CD14-positive monocyte (primary cell): ENCODE data around the gene TMEM40. TPM values are rescaled to one million over a fixed set of nuclear protein-coding genes. Genes with fewer than 3 reads are reported as not detected.
A peak's percentile ranks its signal among the peaks of the same experiment; 100 is the strongest.

ENCODE experiments used
- DNase-seq, 3 donors: peaks; one replicate each; pipeline ENCODE4 v3.0.0-alpha.2; 2011 to 2022
- H2AFZ ChIP-seq: 2 replicates; pipeline ENCODE4 v1.6.0; 2012; ENCODE audit warnings: mild to moderate bottlenecking, low read depth, low read length, inconsistent platforms; ENCODE audit not compliant: insufficient read depth, poor library complexity, severe bottlenecking
- H3K27ac ChIP-seq, 2 donors: 1 replicate in 1 of 2; 2 replicates in 1 of 2; pipeline ENCODE4 v1.5.1; 2012 to 2013; ENCODE audit warnings: low read length in 2 of 2, control low read depth in 1 of 2, inconsistent platforms in 1 of 2, low read depth in 1 of 2, mild to moderate bottlenecking in 1 of 2
- H3K27me3 ChIP-seq, 2 donors: one replicate each; pipeline versions ENCODE4 v1.6.0 to v1.6.1; 2011 to 2013; ENCODE audit warnings: low read length in 2 of 2; ENCODE audit not compliant: control insufficient read depth in 2 of 2, insufficient read depth in 2 of 2
- H3K36me3 ChIP-seq, 2 donors: replicated peaks in 1 of 2; 1 replicate in 1 of 2; 2 replicates in 1 of 2; pipeline versions ENCODE4 v1.5.1 to v1.6.1; 2012 to 2013; ENCODE audit warnings: low read length in 2 of 2, control low read depth in 1 of 2, inconsistent platforms in 1 of 2, mild to moderate bottlenecking in 1 of 2; ENCODE audit not compliant: insufficient read depth in 2 of 2, control insufficient read depth in 1 of 2
- H3K4me1 ChIP-seq, 2 donors: 1 replicate in 1 of 2; 2 replicates in 1 of 2; pipeline versions ENCODE4 v1.5.1 to v1.6.1; 2012 to 2013; ENCODE audit warnings: low read length in 2 of 2, control low read depth in 1 of 2, inconsistent platforms in 1 of 2, mild to moderate bottlenecking in 1 of 2, moderate library complexity in 1 of 2; ENCODE audit not compliant: insufficient read depth in 2 of 2, control insufficient read depth in 1 of 2
- H3K4me2 ChIP-seq: replicated peaks from 2 replicates; pipeline ENCODE3; 2012; ENCODE audit warnings: low read length, moderate library complexity, mild to moderate bottlenecking; ENCODE audit not compliant: poor library complexity, severe bottlenecking; ENCODE audit errors: extremely low read depth
- H3K4me3 ChIP-seq, 3 experiments: fragments of 200-600 bp in 1 of 3; sonication (generic) in 1 of 3; replicated peaks in 1 of 3; 1 replicate in 2 of 3; 2 replicates in 1 of 3; pipeline ENCODE4 v1.5.1; 2011 to 2013; ENCODE audit warnings: low read length in 3 of 3, mild to moderate bottlenecking in 3 of 3, control low read depth in 2 of 3, low read depth in 2 of 3, inconsistent platforms in 1 of 3, moderate library complexity in 1 of 3
- H3K79me2 ChIP-seq: 2 replicates; pipeline ENCODE4 v1.6.0; 2012; ENCODE audit warnings: mild to moderate bottlenecking, control low read depth, inconsistent platforms, low read length, moderate library complexity; ENCODE audit not compliant: insufficient read depth
- H3K9ac ChIP-seq: 2 replicates; pipeline ENCODE4 v1.6.0; 2017; ENCODE audit warnings: low read length, mild to moderate bottlenecking; ENCODE audit not compliant: insufficient read depth, poor library complexity, severe bottlenecking
- H3K9me3 ChIP-seq, 2 donors: replicated peaks in 1 of 2; 1 replicate in 1 of 2; 2 replicates in 1 of 2; pipeline versions ENCODE4 v1.5.1 to v1.6.1; 2012 to 2013; ENCODE audit warnings: low read length in 2 of 2, control low read depth in 1 of 2; ENCODE audit not compliant: control insufficient read depth in 1 of 2, insufficient read depth in 1 of 2
- H4K20me1 ChIP-seq: 2 replicates; pipeline ENCODE4 v1.6.0; 2012; ENCODE audit warnings: mild to moderate bottlenecking, low read length, control low read depth, moderate library complexity; ENCODE audit not compliant: insufficient read depth
- H3K27ac Mint-ChIP-seq, 7 donors: one replicate each; pipeline ENCODE4 v1.8.0; 2020; ENCODE audit warnings: mild to moderate bottlenecking in 7 of 7, mixed read lengths in 7 of 7, moderate library complexity in 6 of 7, inconsistent platforms in 2 of 7
- H3K27me3 Mint-ChIP-seq, 3 donors: one replicate each; pipeline ENCODE4 v1.8.0; 2021 to 2022; ENCODE audit warnings: low read depth in 3 of 3, mild to moderate bottlenecking in 3 of 3, mixed read lengths in 3 of 3, moderate library complexity in 3 of 3, inconsistent platforms in 1 of 3
- H3K36me3 Mint-ChIP-seq, 2 donors: one replicate each; pipeline ENCODE4 v1.8.0; 2020; ENCODE audit warnings: mixed read lengths in 2 of 2, inconsistent platforms in 1 of 2, mild to moderate bottlenecking in 1 of 2
- H3K4me1 Mint-ChIP-seq: one replicate; pipeline ENCODE4 v1.8.0; 2020; ENCODE audit warnings: mild to moderate bottlenecking, mixed read lengths
- H3K4me3 Mint-ChIP-seq, 2 donors: one replicate each; pipeline ENCODE4 v1.8.0; 2020; ENCODE audit warnings: mild to moderate bottlenecking in 2 of 2, mixed read lengths in 2 of 2, moderate library complexity in 1 of 2
- H3K9me3 Mint-ChIP-seq, 7 donors: one replicate each; pipeline ENCODE4 v1.8.0; 2020 to 2022; ENCODE audit warnings: mixed read lengths in 7 of 7, mild to moderate bottlenecking in 6 of 7, moderate library complexity in 6 of 7, inconsistent platforms in 2 of 7
- WGBS: methylation state at CpG from one replicate; pipeline ENCODE4 v1.1.5; 2013; ENCODE audit warnings: missing lambda C conversion rate; ENCODE audit not compliant: insufficient coverage; 5-methylcytosine and 5-hydroxymethylcytosine counted together
- intact Hi-C, 2 donors: fragments of 100-400 bp; cut with micrococcal nuclease; formaldehyde crosslinking; loops; one replicate each; pipeline versions ENCODE4 v1.15.0 to v1.15.1; 2023
- polyA plus RNA-seq, 3 donors: library from polyadenylated mRNA; depleted of rRNA in 1 of 3; unstranded in 2 of 3; stranded (reverse) in 1 of 3; fragments of 300-500 nt in 2 of 3; fragments of >200 nt in 1 of 3; fragmentation: Illumina TruSeq in 2 of 3; gene quantifications; 1 replicate in 2 of 3; 2 replicates in 1 of 3; pipeline ENCODE4 v1.2.3, GENCODE V29; 2012 to 2021
- TF ChIP-seq, protein P1 (sequence below): fragments of 200-600 bp; IDR thresholded peaks from one replicate; pipeline ENCODE4 v1.8.0; 2022; ENCODE audit warnings: antibody characterized with exemption, mild to moderate bottlenecking

The TMEM40 gene
- polyA plus RNA-seq, 3 donors: 0.92 TPM; not detected in 2

DNA sequence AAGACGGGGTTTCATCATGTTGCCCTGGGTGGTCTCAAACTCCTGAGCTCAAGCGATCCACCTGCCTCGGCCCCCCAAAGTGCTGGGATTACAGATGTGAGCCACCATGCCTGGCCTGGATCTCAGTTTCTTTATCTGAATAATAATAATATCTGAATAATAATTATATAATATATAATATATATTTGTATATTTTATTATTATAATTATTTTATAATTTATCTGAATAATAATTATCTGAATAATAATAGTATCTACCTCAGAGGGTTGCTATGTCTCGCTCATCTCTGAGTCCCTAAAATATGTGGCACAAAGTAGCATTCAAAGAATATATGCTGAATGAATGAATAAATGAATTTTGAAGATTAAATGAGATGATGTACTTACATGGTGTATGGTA is 44.8 kb downstream of the TMEM40 start:
- WGBS: 100% methylated on average over 1 of the region's 4 CpGs
- Histone ChIP-seq H3K9ac (no peak overlapping the region), H4K20me1 (no peaks in the 10 kb centered on the region), H3K4me3 (no peak overlapping the region), H3K27ac (no peak overlapping the region), H2AFZ (no peak overlapping the region), H3K9me3 (no peaks in the 10 kb centered on the region), H3K4me2 (no peak overlapping the region), H3K79me2 (no peaks in the 10 kb centered on the region), H3K4me1 (peaks cover 5 to 6% of the 10 kb centered on the region in 2 donors), H3K36me3 (no peaks in the 10 kb centered on the region), H3K27me3 (no peaks in the 10 kb centered on the region)
- intact Hi-C loops: no loop called here
- Mint-ChIP-seq H3K4me1 (peaks cover 6% of the 10 kb centered on the region), H3K27me3 (peaks cover under 1 to 8% (median 1%) of the 10 kb centered on the region in 3 donors), H3K9me3 (no peaks in the 10 kb centered on the region), H3K36me3 (no peaks in the 10 kb centered on the region), H3K27ac (no peak overlapping the region), H3K4me3 (no peak overlapping the region)
- no peak for DNase-seq
- TF ChIP-seq, protein P1, sequence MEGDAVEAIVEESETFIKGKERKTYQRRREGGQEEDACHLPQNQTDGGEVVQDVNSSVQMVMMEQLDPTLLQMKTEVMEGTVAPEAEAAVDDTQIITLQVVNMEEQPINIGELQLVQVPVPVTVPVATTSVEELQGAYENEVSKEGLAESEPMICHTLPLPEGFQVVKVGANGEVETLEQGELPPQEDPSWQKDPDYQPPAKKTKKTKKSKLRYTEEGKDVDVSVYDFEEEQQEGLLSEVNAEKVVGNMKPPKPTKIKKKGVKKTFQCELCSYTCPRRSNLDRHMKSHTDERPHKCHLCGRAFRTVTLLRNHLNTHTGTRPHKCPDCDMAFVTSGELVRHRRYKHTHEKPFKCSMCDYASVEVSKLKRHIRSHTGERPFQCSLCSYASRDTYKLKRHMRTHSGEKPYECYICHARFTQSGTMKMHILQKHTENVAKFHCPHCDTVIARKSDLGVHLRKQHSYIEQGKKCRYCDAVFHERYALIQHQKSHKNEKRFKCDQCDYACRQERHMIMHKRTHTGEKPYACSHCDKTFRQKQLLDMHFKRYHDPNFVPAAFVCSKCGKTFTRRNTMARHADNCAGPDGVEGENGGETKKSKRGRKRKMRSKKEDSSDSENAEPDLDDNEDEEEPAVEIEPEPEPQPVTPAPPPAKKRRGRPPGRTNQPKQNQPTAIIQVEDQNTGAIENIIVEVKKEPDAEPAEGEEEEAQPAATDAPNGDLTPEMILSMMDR: no peak

DNA sequence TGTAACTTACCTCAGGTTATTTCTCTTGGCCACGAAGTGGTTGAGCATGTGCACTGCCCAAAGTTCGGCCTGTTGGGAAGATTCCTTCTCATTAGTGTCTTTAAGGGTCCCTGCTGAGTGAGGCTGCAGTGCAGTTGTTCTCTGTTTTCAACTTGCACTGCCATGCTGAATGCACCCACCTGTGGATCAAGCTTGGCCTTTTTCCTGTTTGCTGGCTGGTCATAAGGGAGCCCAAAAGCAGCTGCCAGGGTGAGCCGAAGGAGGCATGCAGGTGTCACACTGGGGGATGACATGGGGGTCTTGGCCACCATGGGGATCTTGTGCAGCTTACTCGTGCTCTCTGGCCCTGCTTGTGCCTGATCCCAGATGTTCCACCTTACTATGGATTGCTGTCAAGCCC is 49.0 kb downstream of the TMEM40 start:
- H3K4me3 Mint-ChIP-seq: no peak overlapping the region
- H3K27ac ChIP-seq: no peak overlapping the region
- peaks cover 4 to 17% (median 8%) of the 10 kb centered on the region in 3 donors for H3K27me3 Mint-ChIP-seq
- no peak overlapping the region for H3K4me2 ChIP-seq
- WGBS: 95% methylated on average over 4 of the region's 4 CpGs
- no peaks in the 10 kb centered on the region for H3K27me3 ChIP-seq
- H3K36me3 ChIP-seq: no peaks in the 10 kb centered on the region
- H3K27ac Mint-ChIP-seq: peak overlapping the region in 1 of 7 donors; percentile 40
- no peaks in the 10 kb centered on the region for H4K20me1 ChIP-seq
- H3K4me1 ChIP-seq: peaks cover 10 to 12% of the 10 kb centered on the region in 2 donors
- intact Hi-C loops: no loop called here
- DNase-seq: no peak
- no peak overlapping the region for H3K4me3 ChIP-seq
- H2AFZ ChIP-seq: no peak overlapping the region
- H3K79me2 ChIP-seq: no peaks in the 10 kb centered on the region
- H3K9me3 Mint-ChIP-seq: peaks cover 0 to 3% (median 0%) of the 10 kb centered on the region in 7 donors
- H3K9me3 ChIP-seq: no peaks in the 10 kb centered on the region
- peaks cover 23% of the 10 kb centered on the region for H3K4me1 Mint-ChIP-seq
- H3K36me3 Mint-ChIP-seq: no peaks in the 10 kb centered on the region
- TF ChIP-seq, protein P1: no peak
- H3K9ac ChIP-seq: no peak overlapping the region
